H1 (cell line): ENCODE results near the gene MADD. TPM values are rescaled to one million over a fixed set of nuclear protein-coding genes. Genes with fewer than 3 reads are reported as not detected.

Experiments
- CTCF ChIA-PET: fragments of 300-600 bp; sonication (Branson Sonifier 250); formaldehyde crosslinking; loops from one replicate; lab custom pipeline; 2021; ENCODE audit not compliant: partially characterized antibody; lab: Charles Lee
- POLR2A ChIA-PET: fragments of 300-600 bp; sonication (Branson Sonifier 250); formaldehyde crosslinking; loops from one replicate; lab custom pipeline; 2021; ENCODE audit warnings: inconsistent platforms; ENCODE audit not compliant: partially characterized antibody; lab: Charles Lee
- DNase-seq, 2 experiments: peaks; one replicate each; pipeline versions ENCODE4 v3.0.0 to v3.0.0-alpha.2; 2010 to 2022; ENCODE audit warnings: low spot score in 2 of 2, low read depth in 1 of 2, mixed read lengths in 1 of 2
- FAIRE-seq: peaks from 2 replicates; lab custom pipeline; 2011; peaks lifted over from hg19 to GRCh38; lab: Jason Lieb, UNC
- H2AFZ ChIP-seq: 2 replicates; pipeline ENCODE4 v1.8.1; 2012; ENCODE audit warnings: low read length, inconsistent platforms
- H2AK5ac ChIP-seq: 2 replicates; pipeline ENCODE4 v1.6.1; 2013; ENCODE audit warnings: low read depth, low read length
- H2BK120ac ChIP-seq: replicated peaks from 2 replicates; pipeline ENCODE3; 2013; ENCODE audit warnings: low read depth, low read length, inconsistent platforms
- H2BK12ac ChIP-seq: 2 replicates; pipeline ENCODE4 v1.6.1; 2013; ENCODE audit warnings: low read depth, low read length
- H2BK15ac ChIP-seq: 2 replicates; pipeline ENCODE4 v1.6.1; 2013; ENCODE audit warnings: low read length
- H2BK20ac ChIP-seq: 2 replicates; pipeline ENCODE4 v1.6.1; 2013; ENCODE audit warnings: low read length
- H2BK5ac ChIP-seq: 2 replicates; pipeline ENCODE4 v1.6.1; 2013; ENCODE audit warnings: low read depth, low read length
- H3K14ac ChIP-seq: 2 replicates; pipeline ENCODE4 v1.6.1; 2013; ENCODE audit warnings: inconsistent platforms; ENCODE audit not compliant: insufficient read length
- H3K18ac ChIP-seq: 2 replicates; pipeline ENCODE4 v1.6.1; 2013; ENCODE audit warnings: low read length; ENCODE audit errors: extremely low read depth
- H3K23ac ChIP-seq: 2 replicates; pipeline ENCODE4 v1.6.1; 2013; ENCODE audit warnings: inconsistent platforms; ENCODE audit not compliant: insufficient read length
- H3K23me2 ChIP-seq: 2 replicates; pipeline ENCODE4 v1.6.1; 2013; ENCODE audit warnings: low read depth, low read length
- H3K27ac ChIP-seq: 2 replicates; pipeline ENCODE4 v1.6.1; 2011; ENCODE audit warnings: low read depth, low read length, inconsistent platforms
- H3K27me3 ChIP-seq, 4 experiments: replicated peaks in 1 of 4; 1 replicate in 1 of 4; 2 replicates in 3 of 4; pipeline versions ENCODE4 v1.6.1 to v1.8.1; 2011 to 2013; ENCODE audit warnings: low read length in 3 of 4, mild to moderate bottlenecking in 3 of 4, inconsistent platforms in 2 of 4, mixed read lengths in 2 of 4, moderate library complexity in 1 of 4; ENCODE audit not compliant: control insufficient read depth in 3 of 4, insufficient read depth in 3 of 4; ENCODE audit errors: extremely low read depth in 1 of 4
- H3K36me3 ChIP-seq, 4 experiments: 2 replicates each; pipeline versions ENCODE4 v1.6.1 to v1.8.1; 2011 to 2013; ENCODE audit warnings: mild to moderate bottlenecking in 4 of 4, low read length in 3 of 4, moderate library complexity in 2 of 4, control low read depth in 1 of 4, inconsistent platforms in 1 of 4; ENCODE audit not compliant: insufficient read depth in 4 of 4, control insufficient read depth in 2 of 4
- H3K4ac ChIP-seq: replicated peaks from 2 replicates; pipeline ENCODE3; 2013; ENCODE audit warnings: low read length, low read depth, mixed read lengths, inconsistent platforms; ENCODE audit not compliant: insufficient read length
- H3K4me1 ChIP-seq, 4 experiments: replicated peaks in 1 of 4; 1 replicate in 1 of 4; 2 replicates in 3 of 4; pipeline versions ENCODE4 v1.6.1 to v1.8.1; 2011 to 2013; ENCODE audit warnings: low read length in 3 of 4, inconsistent platforms in 2 of 4, mixed read lengths in 1 of 4; ENCODE audit not compliant: insufficient read depth in 4 of 4, control insufficient read depth in 3 of 4
- H3K4me2 ChIP-seq, 2 experiments: 2 replicates each; pipeline versions ENCODE4 v1.6.1 to v1.8.1; 2011 to 2013; ENCODE audit warnings: low read depth in 2 of 2, low read length in 2 of 2, control low read depth in 1 of 2, inconsistent platforms in 1 of 2, mild to moderate bottlenecking in 1 of 2; ENCODE audit not compliant: insufficient read depth in 1 of 2
- H3K4me3 ChIP-seq, 4 experiments: fragments of 200-600, 300-600 bp in 1 of 4; sonication (generic), shearing (Covaris generic), sonication (Bioruptor Twin) in 1 of 4; 2 replicates each; pipeline versions ENCODE4 v1.5.1 to v1.8.1; 2011 to 2016; ENCODE audit warnings: low read length in 4 of 4, low read depth in 3 of 4, control low read depth in 2 of 4, inconsistent platforms in 2 of 4, mild to moderate bottlenecking in 2 of 4, mixed read lengths in 1 of 4, moderate library complexity in 1 of 4; ENCODE audit not compliant: insufficient read depth in 2 of 4; ENCODE audit errors: extremely low read depth in 1 of 4
- H3K56ac ChIP-seq: replicated peaks from 2 replicates; pipeline ENCODE3; 2013; ENCODE audit warnings: low read depth, mild to moderate bottlenecking, mixed read lengths, low read length, inconsistent platforms; ENCODE audit not compliant: insufficient read length
- H3K79me1 ChIP-seq: 2 replicates; pipeline ENCODE4 v1.6.1; 2013; ENCODE audit warnings: low read depth, low read length, control low read depth
- H3K79me2 ChIP-seq, 2 experiments: 2 replicates each; pipeline versions ENCODE4 v1.6.1 to v1.8.1; 2012 to 2013; ENCODE audit warnings: low read length in 2 of 2, mild to moderate bottlenecking in 2 of 2, inconsistent platforms in 1 of 2; ENCODE audit not compliant: insufficient read depth in 2 of 2, control insufficient read depth in 1 of 2
- H3K9ac ChIP-seq, 4 experiments: replicated peaks in 1 of 4; 1 replicate in 1 of 4; 2 replicates in 3 of 4; pipeline versions ENCODE4 v1.6.1 to v1.8.1; 2011 to 2013; ENCODE audit warnings: low read depth in 3 of 4, low read length in 3 of 4, control low read depth in 2 of 4, mild to moderate bottlenecking in 2 of 4, moderate library complexity in 2 of 4, inconsistent platforms in 1 of 4; ENCODE audit errors: extremely low read depth in 1 of 4
- H3K9me3 ChIP-seq, 2 experiments: 2 replicates each; pipeline versions ENCODE4 v1.6.1 to v1.8.1; 2012 to 2013; ENCODE audit warnings: mild to moderate bottlenecking in 2 of 2, moderate library complexity in 2 of 2, control low read depth in 1 of 2, inconsistent platforms in 1 of 2, low read depth in 1 of 2, low read length in 1 of 2, mixed read lengths in 1 of 2; ENCODE audit not compliant: insufficient read depth in 2 of 2
- H4K20me1 ChIP-seq, 2 experiments: replicated peaks in 1 of 2; 2 replicates each; pipeline versions ENCODE3 to v1.8.1; 2011 to 2013; ENCODE audit warnings: inconsistent platforms in 2 of 2, low read length in 2 of 2, mild to moderate bottlenecking in 1 of 2; ENCODE audit not compliant: insufficient read depth in 2 of 2, control insufficient read depth in 1 of 2
- H4K5ac ChIP-seq: 2 replicates; pipeline ENCODE4 v1.6.1; 2013; ENCODE audit warnings: low read length, low read depth, mixed read lengths, inconsistent platforms; ENCODE audit not compliant: insufficient read length
- H4K8ac ChIP-seq: 2 replicates; pipeline ENCODE4 v1.8.0; 2013; ENCODE audit warnings: mild to moderate bottlenecking, moderate library complexity, low read length, inconsistent platforms; ENCODE audit not compliant: insufficient read depth; ENCODE audit errors: extremely low read depth
- H4K91ac ChIP-seq: replicated peaks from 2 replicates; pipeline ENCODE3; 2013; ENCODE audit warnings: low read length, mixed read lengths, inconsistent platforms; ENCODE audit not compliant: insufficient read length
- CREB1 ChIP-seq: IDR thresholded peaks from 2 replicates; pipeline ENCODE4 v1.6.1; 2012; ENCODE audit warnings: inconsistent platforms
- CTBP2 ChIP-seq: IDR thresholded peaks from 2 replicates; pipeline ENCODE4 v1.7.0; 2011; ENCODE audit warnings: borderline replicate concordance, mild to moderate bottlenecking, moderate library complexity, mixed read lengths, low read length; ENCODE audit not compliant: insufficient read depth, insufficient read length
- KDM5A ChIP-seq: fragments of 200-600 bp; IDR thresholded peaks from 2 replicates; pipeline ENCODE4 v1.7.1; 2012; ENCODE audit warnings: mild to moderate bottlenecking, low read length, inconsistent platforms, mixed read lengths
- NRF1 ChIP-seq: IDR thresholded peaks from 2 replicates; pipeline ENCODE4 v1.6.1; 2011; ENCODE audit warnings: mild to moderate bottlenecking, low read depth, low read length, improper control_type of control experiment
- PHF8 ChIP-seq: fragments of 200-600 bp; sonication (generic); conservative IDR thresholded peaks from 2 replicates; pipeline ENCODE4 v1.7.1; 2012; ENCODE audit warnings: low read depth, mild to moderate bottlenecking, inconsistent platforms, low read length, moderate library complexity
- POLR2AphosphoS5 ChIP-seq: IDR thresholded peaks from 2 replicates; pipeline ENCODE4 v1.6.1; 2011; ENCODE audit warnings: low read depth, low read length
- RXRA ChIP-seq: IDR thresholded peaks from 2 replicates; pipeline ENCODE4 v1.6.1; 2011; ENCODE audit warnings: low read depth, mild to moderate bottlenecking, low read length, moderate library complexity; ENCODE audit not compliant: insufficient read depth
- TAF1 ChIP-seq: IDR thresholded peaks from 2 replicates; pipeline ENCODE4 v1.6.1; 2011; ENCODE audit warnings: mild to moderate bottlenecking, low read depth, low read length
- TBP ChIP-seq: IDR thresholded peaks from 2 replicates; pipeline ENCODE4 v1.6.1; 2011; ENCODE audit warnings: low read depth, low read length, improper control_type of control experiment
- TCF12 ChIP-seq: IDR thresholded peaks from 2 replicates; pipeline ENCODE4 v1.6.1; 2011; ENCODE audit warnings: low read depth, mild to moderate bottlenecking, low read length
- WGBS, 2 experiments: shearing (Covaris generic) in 1 of 2; methylation state at CpG; one replicate each; pipeline versions ENCODE4 v1.1.6 to v1.1.7; 2013 to 2015; ENCODE audit warnings: low lambda C conversion rate in 2 of 2, mixed read lengths in 2 of 2, inconsistent platforms in 1 of 2, low coverage in 1 of 2, missing lambda C conversion rate in 1 of 2; ENCODE audit not compliant: insufficient replicate concordance in 2 of 2, insufficient coverage in 1 of 2, insufficient read length in 1 of 2; ENCODE audit errors: extremely low coverage in 1 of 2, missing lambda C conversion rate in 1 of 2; 5-methylcytosine and 5-hydroxymethylcytosine counted together
- polyA plus RNA-seq, 7 experiments: library from polyadenylated mRNA; depleted of rRNA in 3 of 7; stranded (reverse) in 5 of 7; unstranded in 2 of 7; fragments of >200 nt in 5 of 7; fragments of 200-250 nt in 2 of 7; gene quantifications; 1 replicate in 5 of 7; 2 replicates in 1 of 7; 4 replicates in 1 of 7; pipeline versions ENCODE4 v1.2.1 to v1.2.3, GENCODE V29; 2011 to 2013; ENCODE audit warnings: missing spikeins in 2 of 7, mixed read lengths in 2 of 7
- total RNA-seq: library from RNA; stranded (reverse); fragmentation: NEBNext Ultra II Directional; extraction: Animal tissue kit (Norgen Biotek cat#: 25700); gene quantifications from 2 replicates; pipeline ENCODE4 v1.2.1, GENCODE V29; 2021
- TF ChIP-seq, protein P1 (sequence below): IDR thresholded peaks from 2 replicates; pipeline ENCODE4 v1.6.1; 2012; ENCODE audit warnings: low read length, inconsistent platforms

Gene MADD
- total and polyA plus RNA-seq, 2 of the 8 experiments (the other 6 are each of a cell fraction or from before 2014, with no cell fraction given) = 32.5 to 45.4 TPM

DNA sequence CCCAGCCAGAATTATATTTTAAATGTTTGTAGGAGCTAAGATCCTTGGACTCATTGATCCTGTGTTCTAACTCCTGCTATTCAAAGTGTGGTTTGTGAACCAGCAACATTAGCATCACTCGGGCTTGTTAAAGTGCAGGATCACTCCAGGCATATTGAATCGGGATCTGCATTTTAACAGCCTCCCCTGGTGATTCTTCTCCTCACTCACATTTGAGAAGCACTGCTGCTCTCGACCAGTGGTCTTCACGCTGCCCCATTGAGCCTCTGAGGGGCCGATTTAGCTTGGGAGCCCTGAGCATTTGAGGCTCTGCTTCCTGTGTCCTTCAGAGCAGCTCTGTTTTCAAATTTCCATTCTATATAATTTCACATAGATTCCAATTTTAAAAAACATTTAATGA lies 10.9 kb downstream of the MADD start:
- Histone ChIP-seq H2BK20ac (no peak overlapping the region), H3K79me2 (no peaks in the 10 kb centered on the region), H4K20me1 (peaks cover 1 to 2% of the 10 kb centered on the region in 2 experiments), H2AK5ac (no peak overlapping the region), H3K4me3 (no peak overlapping the region), H2BK12ac (no peak overlapping the region), H2AFZ (no peak overlapping the region), H3K18ac (no peak overlapping the region), H3K9me3 (no peaks in the 10 kb centered on the region), H3K14ac (no peak overlapping the region), H2BK5ac (no peak overlapping the region), H3K27me3 (no peaks in the 10 kb centered on the region; a peak in 1 of 7 replicates), H3K23me2 (no peaks in the 10 kb centered on the region), H3K79me1 (no peaks in the 10 kb centered on the region; the same call in 1 of the 2 replicates), H3K4ac (no peak overlapping the region), H3K23ac (no peak overlapping the region)
- no peak for FAIRE-seq
- DNase-seq = no peak
- ChIA-PET POLR2A (interaction anchor here (0.9 to 1.4 kb wide), 5 partner anchors 9 to 38 kb away, joined by 3 to 4 read pairs (median 3); no protein-coding TSS in a partner anchor), CTCF (interaction anchor here (0.9 to 2.5 kb wide), 8 partner anchors 14 to 103 kb away, joined by 3 to 13 read pairs (median 4); partner anchors contain the start of gene NR1H3)
- no peak for TF ChIP-seq KDM5A
- no peak for TF ChIP-seq TAF1
- TF ChIP-seq, protein P1, sequence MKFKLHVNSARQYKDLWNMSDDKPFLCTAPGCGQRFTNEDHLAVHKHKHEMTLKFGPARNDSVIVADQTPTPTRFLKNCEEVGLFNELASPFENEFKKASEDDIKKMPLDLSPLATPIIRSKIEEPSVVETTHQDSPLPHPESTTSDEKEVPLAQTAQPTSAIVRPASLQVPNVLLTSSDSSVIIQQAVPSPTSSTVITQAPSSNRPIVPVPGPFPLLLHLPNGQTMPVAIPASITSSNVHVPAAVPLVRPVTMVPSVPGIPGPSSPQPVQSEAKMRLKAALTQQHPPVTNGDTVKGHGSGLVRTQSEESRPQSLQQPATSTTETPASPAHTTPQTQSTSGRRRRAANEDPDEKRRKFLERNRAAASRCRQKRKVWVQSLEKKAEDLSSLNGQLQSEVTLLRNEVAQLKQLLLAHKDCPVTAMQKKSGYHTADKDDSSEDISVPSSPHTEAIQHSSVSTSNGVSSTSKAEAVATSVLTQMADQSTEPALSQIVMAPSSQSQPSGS = no peak
- TF ChIP-seq PHF8 = no peak
- TF ChIP-seq CREB1 = no peak
- no peak for TF ChIP-seq TBP
- no peak for TF ChIP-seq TCF12
- no peak for TF ChIP-seq RXRA
- no peak for TF ChIP-seq POLR2AphosphoS5
- no peak for TF ChIP-seq NRF1
- TF ChIP-seq CTBP2 = no peak
- TF ChIP-seq, all 59 proteins: peak for 0
- H4K91ac ChIP-seq = no peak overlapping the region
- H3K27ac ChIP-seq = no peak overlapping the region
- no peak overlapping the region for H3K9ac ChIP-seq
- 80% methylated on average over 5 of the region's 5 CpGs; no CpG with 5 or more reads in 1 of the 2 experiments for WGBS, 2 experiments
- H2BK15ac ChIP-seq = no peak overlapping the region
- H4K8ac ChIP-seq = no peak overlapping the region
- no peak overlapping the region for H3K4me2 ChIP-seq
- peaks cover 0 to 2% (median 0%) of the 10 kb centered on the region in 4 experiments; a peak in 1 of 7 replicates for H3K4me1 ChIP-seq
- H3K56ac ChIP-seq = no peak overlapping the region
- peaks cover 25 to 80% (median 53%) of the 10 kb centered on the region in 4 experiments for H3K36me3 ChIP-seq
- H4K5ac ChIP-seq = no peak overlapping the region
- H2BK120ac ChIP-seq = no peak overlapping the region
